ENCODE results near the gene ZNF687.

The ZNF687 gene, protein sequence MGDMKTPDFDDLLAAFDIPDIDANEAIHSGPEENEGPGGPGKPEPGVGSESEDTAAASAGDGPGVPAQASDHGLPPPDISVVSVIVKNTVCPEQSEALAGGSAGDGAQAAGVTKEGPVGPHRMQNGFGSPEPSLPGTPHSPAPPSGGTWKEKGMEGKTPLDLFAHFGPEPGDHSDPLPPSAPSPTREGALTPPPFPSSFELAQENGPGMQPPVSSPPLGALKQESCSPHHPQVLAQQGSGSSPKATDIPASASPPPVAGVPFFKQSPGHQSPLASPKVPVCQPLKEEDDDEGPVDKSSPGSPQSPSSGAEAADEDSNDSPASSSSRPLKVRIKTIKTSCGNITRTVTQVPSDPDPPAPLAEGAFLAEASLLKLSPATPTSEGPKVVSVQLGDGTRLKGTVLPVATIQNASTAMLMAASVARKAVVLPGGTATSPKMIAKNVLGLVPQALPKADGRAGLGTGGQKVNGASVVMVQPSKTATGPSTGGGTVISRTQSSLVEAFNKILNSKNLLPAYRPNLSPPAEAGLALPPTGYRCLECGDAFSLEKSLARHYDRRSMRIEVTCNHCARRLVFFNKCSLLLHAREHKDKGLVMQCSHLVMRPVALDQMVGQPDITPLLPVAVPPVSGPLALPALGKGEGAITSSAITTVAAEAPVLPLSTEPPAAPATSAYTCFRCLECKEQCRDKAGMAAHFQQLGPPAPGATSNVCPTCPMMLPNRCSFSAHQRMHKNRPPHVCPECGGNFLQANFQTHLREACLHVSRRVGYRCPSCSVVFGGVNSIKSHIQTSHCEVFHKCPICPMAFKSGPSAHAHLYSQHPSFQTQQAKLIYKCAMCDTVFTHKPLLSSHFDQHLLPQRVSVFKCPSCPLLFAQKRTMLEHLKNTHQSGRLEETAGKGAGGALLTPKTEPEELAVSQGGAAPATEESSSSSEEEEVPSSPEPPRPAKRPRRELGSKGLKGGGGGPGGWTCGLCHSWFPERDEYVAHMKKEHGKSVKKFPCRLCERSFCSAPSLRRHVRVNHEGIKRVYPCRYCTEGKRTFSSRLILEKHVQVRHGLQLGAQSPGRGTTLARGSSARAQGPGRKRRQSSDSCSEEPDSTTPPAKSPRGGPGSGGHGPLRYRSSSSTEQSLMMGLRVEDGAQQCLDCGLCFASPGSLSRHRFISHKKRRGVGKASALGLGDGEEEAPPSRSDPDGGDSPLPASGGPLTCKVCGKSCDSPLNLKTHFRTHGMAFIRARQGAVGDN

DNA sequence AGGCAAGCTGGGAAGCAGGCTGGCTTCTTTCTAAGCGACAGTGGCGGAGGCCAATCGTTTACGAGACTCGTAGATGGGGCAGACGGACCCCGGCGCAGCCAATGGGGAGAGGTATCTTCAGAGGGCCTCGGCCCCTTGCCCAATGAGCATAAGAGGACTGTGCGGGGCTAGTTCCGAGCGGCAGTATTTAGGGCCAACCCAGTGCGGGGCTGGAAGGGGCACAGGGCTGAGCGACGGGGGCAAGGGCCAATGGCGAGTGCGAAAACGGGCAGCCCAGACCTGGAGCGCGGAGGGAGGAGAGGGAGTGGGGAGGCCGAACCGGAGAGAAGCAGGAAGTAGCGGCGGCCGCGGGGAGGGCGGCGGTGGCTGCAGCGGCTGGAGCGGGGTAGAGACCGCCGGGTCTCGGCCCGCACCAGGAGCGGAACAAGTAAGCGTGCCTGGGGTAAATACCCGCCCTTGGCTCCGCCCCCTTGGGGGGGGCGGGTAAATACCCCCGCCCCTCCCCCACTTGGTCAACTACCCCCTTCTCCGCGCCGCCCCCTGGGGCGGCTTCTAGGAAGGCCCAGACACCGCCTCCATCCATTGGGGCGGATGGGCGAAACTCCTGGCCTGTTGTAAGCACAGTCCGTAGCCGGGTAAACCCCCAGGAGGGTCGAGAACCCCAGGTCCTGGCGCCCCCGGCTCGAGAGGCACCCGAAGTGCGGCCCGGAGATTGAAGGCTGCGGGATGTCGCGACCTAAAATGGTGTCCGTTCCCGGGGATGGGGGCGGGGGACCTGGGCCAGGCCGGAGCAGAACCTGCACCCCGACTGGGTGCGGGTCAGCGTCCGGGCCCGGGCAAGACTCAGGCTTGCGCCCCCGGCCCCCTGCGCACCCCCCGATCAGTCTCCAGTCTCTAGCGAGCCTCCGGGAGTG is at the start of gene ZNF687:
Gene ZNF687, plus strand, starts transcription at position 331 of the 914 bp plus-strand sequence. CDS start 3,993 bp downstream, outside the sequence.
- Mint-ChIP-seq H3K4me3 (peak within 1 kb of the TSS; percentile 98), H3K4me1 (peaks cover 38% of the 10 kb centered on the region), H3K27me3 (no peaks in the 10 kb centered on the region), H3K36me3 (no peaks in the 10 kb centered on the region), H3K27ac (peak within 1 kb of the TSS; percentile 99), H3K9me3 (no peaks in the 10 kb centered on the region)

DNA sequence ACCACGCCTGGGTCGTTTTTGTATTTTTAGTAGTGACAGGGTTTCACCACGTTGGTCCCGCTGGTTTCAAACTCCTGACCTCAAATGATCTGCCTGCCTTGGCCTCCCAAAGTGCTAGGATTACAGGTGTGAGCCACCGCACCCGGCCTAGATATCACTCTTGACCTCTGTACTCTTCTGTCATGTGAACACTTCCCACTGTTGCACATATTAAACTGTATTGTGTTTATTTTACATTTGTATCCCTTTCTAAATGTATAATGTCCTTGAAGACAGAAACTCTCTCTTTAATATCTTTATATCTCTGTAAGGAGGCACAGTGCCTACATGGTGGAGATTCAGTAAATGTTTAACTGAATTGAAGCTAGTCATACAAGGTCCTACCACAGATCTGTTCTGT is 46.9 kb upstream of the ZNF687 start:
- no peaks in the 10 kb centered on the region for H3K27me3 Mint-ChIP-seq
- H3K9me3 Mint-ChIP-seq: no peaks in the 10 kb centered on the region
- H3K4me1 Mint-ChIP-seq: no peaks in the 10 kb centered on the region
- H3K27ac Mint-ChIP-seq: no peak overlapping the region
- peaks cover 15% of the 10 kb centered on the region for H3K36me3 Mint-ChIP-seq
- H3K4me3 Mint-ChIP-seq: no peak overlapping the region

DNA sequence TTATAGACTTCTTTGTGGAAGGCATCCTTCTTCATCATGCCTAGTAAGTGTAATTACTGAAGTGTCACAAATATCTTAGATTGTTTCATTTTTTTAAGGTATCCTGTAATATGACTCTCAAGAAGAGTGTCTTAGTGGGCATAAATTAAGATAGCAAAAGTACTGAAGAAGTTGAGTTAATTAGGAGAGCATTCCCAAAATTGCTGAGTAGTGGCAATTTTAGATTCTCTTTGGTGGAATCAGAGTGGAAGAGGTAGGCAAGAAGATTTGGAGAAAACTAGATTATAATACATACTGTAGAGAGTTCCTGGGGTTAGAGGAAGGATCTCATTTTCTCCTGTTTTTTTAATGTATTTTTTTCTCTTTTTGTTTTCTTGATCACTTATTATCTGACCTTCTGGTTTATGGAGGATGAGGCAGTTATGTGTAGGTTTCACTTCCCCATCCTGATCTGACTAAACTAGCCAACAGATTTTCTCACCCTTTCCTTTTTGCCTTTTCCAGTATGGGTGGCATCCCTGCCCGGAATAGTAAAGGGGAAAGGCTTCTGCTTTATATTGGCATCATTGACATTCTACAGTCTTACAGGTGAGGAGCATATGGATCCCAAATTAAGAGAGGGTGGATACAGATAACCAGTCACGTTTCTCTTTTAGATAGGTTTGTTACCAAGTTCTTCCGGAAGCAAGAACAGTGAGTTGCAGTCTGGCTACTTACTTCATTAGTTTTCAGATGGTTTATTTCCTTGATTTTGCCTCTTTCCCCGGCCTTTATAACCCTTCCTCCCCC is 44.2 kb upstream of the ZNF687 start:
- Mint-ChIP-seq H3K36me3 (peaks cover 14% of the 10 kb centered on the region), H3K9me3 (no peaks in the 10 kb centered on the region), H3K4me3 (no peak overlapping the region), H3K4me1 (no peaks in the 10 kb centered on the region), H3K27ac (peak overlapping the region; percentile 25), H3K27me3 (no peaks in the 10 kb centered on the region)

DNA sequence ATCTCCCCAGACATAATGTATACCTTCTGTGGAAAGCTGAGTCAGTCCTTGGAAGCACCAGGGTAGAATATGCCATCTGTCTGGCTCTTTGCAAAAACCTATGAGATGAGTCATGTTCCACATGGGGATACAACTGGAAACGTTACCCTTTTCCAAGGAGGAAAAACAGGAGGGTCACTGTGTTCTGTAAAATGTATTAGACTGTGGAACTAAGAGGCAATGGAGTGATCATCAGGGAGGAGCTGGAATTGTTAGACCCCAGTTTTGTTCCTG is 43.7 kb upstream of the ZNF687 start:
- Mint-ChIP-seq H3K4me1 (no peaks in the 10 kb centered on the region), H3K27ac (no peak overlapping the region), H3K36me3 (peaks cover 14% of the 10 kb centered on the region), H3K9me3 (no peaks in the 10 kb centered on the region), H3K4me3 (no peak overlapping the region), H3K27me3 (no peaks in the 10 kb centered on the region)

DNA sequence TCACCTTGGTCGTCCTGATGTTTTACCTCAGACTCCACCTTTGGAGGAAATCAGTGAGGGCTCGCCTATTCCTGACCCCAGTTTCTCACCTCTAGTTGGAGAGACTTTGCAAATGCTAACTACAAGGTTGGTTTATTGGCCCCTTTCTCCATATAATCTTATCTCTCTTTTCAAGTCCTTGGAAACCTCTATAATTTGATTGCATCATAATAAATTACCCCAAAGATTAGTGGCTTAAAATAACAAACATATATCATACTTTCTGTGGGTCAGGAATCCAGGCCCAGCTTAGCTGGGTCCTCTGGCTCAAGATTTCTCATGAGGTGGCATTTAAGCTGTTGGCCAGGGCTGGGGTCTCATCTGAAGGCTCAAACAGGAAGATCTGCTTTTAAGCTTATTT is 39.7 kb upstream of the ZNF687 start:
- Mint-ChIP-seq H3K27ac (no peak overlapping the region), H3K27me3 (no peaks in the 10 kb centered on the region), H3K4me1 (no peaks in the 10 kb centered on the region)

DNA sequence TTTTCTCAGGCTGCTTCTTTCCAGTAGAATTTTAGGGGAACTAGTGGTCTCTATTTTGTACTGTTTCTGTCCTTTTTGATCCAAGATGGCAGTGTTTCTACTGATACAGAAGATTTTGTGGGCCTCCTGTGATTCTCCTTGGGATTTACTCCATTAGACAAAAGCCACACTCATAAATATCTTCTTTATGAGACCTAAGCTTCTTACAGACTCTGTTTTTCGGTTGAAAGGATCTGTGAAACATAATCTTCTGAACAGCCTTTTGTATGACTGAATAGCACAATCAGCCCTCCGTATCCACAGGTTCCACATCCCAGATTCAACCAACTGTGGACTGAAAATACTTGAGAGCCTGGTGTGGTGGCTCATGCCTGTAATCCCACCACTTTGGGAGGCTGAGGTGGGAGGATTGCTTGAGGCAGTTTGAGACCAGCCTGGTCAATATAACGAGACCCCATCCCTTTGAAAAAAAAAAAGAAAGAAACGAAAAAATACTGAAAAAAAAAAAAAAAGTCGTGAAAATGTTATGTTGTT is 38.3 kb upstream of the ZNF687 start:
- H3K27me3 Mint-ChIP-seq: no peaks in the 10 kb centered on the region
- no peak overlapping the region for H3K4me3 Mint-ChIP-seq
- no peak overlapping the region for H3K27ac Mint-ChIP-seq
- no peaks in the 10 kb centered on the region for H3K4me1 Mint-ChIP-seq
- H3K9me3 Mint-ChIP-seq: no peaks in the 10 kb centered on the region
- peaks cover 17% of the 10 kb centered on the region for H3K36me3 Mint-ChIP-seq

More for the DNA sequence above, 39.7 kb upstream of the ZNF687 start:
- H3K9me3 Mint-ChIP-seq: no peaks in the 10 kb centered on the region
- no peak overlapping the region for H3K4me3 Mint-ChIP-seq
- peaks cover 14% of the 10 kb centered on the region for H3K36me3 Mint-ChIP-seq

DNA sequence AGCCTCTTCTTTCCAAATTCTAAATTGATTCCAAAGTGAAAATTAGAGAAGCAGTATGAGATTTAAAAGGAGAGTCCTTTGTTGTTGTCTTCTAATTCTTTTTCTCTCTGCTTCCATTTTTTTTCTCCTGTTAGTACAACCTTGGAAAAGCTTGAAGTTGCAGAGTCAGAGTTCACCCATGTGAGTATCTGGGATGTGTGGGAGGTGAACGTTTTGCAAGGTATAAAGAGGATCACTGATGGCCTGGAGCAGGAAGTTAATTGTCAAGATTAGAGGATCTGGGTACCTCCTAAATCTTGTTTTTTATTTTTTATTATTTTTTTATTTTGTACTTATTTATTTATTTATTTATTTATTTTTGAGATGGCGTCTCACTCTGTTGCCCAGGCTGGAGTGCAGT is 35.3 kb upstream of the ZNF687 start:
- H3K36me3 Mint-ChIP-seq: peaks cover 15% of the 10 kb centered on the region
- H3K9me3 Mint-ChIP-seq: no peaks in the 10 kb centered on the region
- H3K4me1 Mint-ChIP-seq: no peaks in the 10 kb centered on the region
- no peak overlapping the region for H3K4me3 Mint-ChIP-seq
- H3K27me3 Mint-ChIP-seq: no peaks in the 10 kb centered on the region
- H3K27ac Mint-ChIP-seq: no peak overlapping the region

DNA sequence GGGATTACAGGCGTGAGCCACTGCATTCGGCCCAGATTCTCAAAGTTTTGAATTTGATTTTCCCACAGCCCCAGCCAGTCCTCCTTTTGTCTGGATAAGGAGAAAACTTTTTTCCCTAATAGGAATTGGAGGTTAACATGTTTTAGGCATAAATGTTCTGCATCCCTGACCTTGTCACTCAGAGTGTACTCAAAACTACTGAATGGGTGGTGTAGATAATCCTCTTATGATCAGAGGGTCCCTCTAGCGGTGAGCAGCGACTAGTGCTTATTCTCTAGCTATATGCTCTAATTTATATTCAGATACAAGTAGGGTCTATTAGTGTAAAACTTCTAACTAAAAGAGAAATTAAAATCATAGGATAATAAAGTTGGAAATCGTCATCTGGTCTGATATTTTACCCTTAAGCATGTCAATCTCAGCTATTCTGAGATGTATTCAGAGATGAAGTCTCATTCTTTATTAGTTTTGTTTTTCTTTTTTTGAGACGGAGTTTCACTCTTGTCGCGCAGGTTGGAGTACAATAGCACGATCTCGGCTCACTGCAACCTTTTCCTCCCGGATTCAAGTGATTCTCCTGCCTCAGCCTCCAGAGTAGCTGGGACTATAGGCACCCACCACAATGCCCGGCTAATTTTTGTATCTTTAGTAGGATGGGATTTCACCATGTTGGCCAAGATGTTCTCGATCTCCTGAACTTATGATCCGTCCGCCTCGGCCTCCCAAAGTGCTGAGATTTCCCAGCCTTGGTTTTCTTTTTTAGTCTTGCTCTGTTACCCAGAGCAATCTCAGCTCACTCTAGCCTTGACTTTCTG is 30.2 kb upstream of the ZNF687 start:
- peaks cover 12% of the 10 kb centered on the region for H3K4me1 Mint-ChIP-seq
- H3K4me3 Mint-ChIP-seq: peak overlapping the region; percentile 33
- H3K9me3 Mint-ChIP-seq: no peaks in the 10 kb centered on the region
- H3K27ac Mint-ChIP-seq: no peak overlapping the region
- peaks cover 7% of the 10 kb centered on the region for H3K36me3 Mint-ChIP-seq
- H3K27me3 Mint-ChIP-seq: no peaks in the 10 kb centered on the region

DNA sequence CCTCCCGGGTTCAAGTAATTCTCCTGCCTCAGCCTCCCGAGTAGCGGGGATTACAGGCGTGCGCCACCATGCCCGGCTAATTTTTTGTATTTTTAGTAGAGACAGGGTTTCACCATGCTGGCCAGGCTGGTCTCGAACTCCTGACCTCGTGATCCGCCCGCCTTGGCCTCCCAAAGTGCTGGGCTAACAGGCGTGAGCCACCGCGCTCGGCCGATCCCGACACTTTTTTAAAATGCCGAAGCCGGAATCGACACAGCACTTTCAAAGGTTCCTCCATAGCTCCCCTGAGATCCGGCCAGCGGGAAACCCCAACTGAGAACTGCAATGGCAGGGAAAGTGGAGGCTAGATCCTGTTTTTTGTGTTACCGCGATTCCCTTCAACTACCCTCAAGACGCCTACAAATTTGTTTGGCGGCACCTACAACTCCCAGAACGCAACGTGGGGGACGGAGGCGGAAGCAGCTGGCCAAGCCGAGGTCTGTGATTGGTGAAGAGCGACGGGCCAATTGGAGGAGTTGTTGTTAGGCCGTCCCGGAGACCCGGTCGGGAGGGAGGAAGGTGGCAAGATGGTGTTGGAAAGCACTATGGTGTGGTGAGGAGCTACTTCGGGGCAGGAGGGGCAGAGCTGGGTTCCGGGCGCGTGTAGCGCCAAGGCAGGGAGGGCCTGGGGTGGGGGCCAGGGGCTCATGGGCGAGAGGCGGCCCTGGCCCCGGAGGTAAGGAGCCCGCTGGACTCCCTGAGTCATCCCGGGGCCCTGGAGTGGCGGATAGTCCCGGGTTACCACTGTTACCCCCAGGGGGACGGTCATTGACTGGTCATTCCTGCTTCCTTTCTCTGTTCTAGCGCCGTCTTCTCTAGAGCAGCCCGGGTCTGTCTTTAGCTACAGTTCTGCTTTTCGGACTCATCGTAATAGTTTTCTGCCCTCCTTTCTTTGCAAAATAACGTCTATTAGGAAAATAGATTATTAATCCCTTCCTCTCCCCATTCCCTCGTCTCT is 27.6 kb upstream of the ZNF687 start, which contains the start of gene PSMD4:
Gene PSMD4, plus strand, starts transcription at position 518 of the 997 bp plus-strand sequence. Its CDS starts 49 bp downstream, at position 567.
- Mint-ChIP-seq H3K4me1 (peaks cover 29% of the 10 kb centered on the region), H3K27me3 (no peaks in the 10 kb centered on the region), H3K9me3 (no peaks in the 10 kb centered on the region), H3K27ac (peak within 1 kb of the TSS; percentile 95), H3K36me3 (no peaks in the 10 kb centered on the region), H3K4me3 (peak within 1 kb of the TSS; percentile 90)

DNA sequence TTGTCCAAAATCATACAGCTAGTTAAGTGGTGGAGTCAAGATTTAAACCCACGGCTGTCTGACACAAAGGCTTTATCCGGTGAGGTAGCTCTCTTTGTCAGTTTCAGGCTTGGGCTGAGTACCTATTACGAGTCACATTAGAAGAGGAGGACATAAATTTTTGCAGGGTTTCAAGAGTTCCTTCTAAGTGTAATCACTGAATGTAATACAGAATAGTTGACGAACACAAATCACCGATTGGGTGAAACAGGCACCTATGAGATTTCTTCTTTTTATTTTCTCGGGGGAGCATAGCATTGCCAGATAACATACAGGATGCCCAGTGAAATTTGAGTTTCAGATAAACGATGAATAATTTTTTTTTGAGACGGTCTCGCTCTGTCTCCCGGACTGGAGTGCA is 26.7 kb upstream of the ZNF687 start:
- Mint-ChIP-seq H3K27ac (peak overlapping the region; percentile 93), H3K4me1 (peaks cover 29% of the 10 kb centered on the region), H3K4me3 (peak overlapping the region; percentile 90), H3K27me3 (no peaks in the 10 kb centered on the region), H3K9me3 (no peaks in the 10 kb centered on the region), H3K36me3 (no peaks in the 10 kb centered on the region)

DNA sequence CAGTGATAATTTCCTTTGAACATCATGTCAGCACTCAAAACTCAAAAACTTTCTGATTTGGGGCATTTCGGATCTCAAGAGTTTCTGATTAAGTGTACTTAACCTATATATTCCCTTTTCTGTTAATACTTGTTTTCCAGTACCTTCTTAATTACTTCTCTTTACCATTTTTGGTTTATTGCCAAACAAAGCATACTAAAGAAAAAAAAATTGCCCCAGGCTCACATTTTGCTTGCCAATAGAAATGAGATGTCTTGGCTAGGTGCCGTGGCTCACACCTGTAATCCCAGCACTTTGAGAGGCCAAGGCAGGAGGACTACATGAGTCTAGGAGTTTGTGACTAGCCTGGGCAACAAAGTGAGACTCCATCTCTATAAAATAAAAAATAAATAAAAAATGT is 22.7 kb upstream of the ZNF687 start:
- Mint-ChIP-seq H3K9me3 (no peaks in the 10 kb centered on the region), H3K27me3 (no peaks in the 10 kb centered on the region), H3K4me3 (no peak overlapping the region), H3K4me1 (peaks cover 29% of the 10 kb centered on the region), H3K27ac (no peak overlapping the region), H3K36me3 (no peaks in the 10 kb centered on the region)

DNA sequence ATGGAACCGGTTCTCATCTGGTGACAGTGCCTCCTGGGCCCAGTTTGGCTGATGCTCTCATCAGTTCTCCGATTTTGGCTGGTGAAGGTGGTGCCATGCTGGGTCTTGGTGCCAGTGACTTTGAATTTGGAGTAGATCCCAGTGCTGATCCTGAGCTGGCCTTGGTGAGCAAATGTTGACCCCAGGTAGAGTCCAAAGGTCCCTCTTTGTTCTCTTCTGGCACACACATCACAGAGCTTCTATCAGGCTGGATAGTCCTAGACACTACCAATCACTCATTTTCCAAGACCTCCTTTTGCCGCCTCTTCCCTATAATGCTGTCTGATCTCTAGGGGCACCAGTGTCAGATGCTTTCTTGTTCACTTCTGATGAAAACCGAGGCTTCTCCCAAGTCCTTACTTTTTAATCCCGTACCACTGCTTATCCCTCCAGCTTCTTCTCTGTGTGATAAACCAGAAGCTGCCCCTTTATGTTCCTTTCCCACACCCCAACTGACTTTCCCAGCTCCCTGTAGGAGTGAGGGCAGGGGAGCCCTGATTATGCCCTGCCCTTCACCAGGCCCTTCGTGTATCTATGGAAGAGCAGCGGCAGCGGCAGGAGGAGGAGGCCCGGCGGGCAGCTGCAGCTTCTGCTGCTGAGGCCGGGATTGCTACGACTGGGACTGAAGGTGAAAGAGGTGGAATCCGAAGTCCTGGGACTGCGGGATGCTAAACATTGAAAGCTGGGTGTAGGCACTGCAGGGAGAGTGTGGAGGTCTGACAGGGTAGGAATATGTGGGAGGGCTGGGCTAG is 16.5 kb upstream of the ZNF687 start:
- Mint-ChIP-seq H3K4me3 (no peak overlapping the region), H3K9me3 (no peaks in the 10 kb centered on the region), H3K36me3 (peaks cover 10% of the 10 kb centered on the region), H3K4me1 (no peaks in the 10 kb centered on the region), H3K27ac (peak overlapping the region; percentile 38), H3K27me3 (no peaks in the 10 kb centered on the region)
